Measurements from ENCODE around the gene PTPN3.
"Not testable (repeated sequence)": the region's sequence is repeated elsewhere in the genome, so short reads cannot be mapped to it uniquely, and the experiment has no call there.

PTPN3 gene, protein sequence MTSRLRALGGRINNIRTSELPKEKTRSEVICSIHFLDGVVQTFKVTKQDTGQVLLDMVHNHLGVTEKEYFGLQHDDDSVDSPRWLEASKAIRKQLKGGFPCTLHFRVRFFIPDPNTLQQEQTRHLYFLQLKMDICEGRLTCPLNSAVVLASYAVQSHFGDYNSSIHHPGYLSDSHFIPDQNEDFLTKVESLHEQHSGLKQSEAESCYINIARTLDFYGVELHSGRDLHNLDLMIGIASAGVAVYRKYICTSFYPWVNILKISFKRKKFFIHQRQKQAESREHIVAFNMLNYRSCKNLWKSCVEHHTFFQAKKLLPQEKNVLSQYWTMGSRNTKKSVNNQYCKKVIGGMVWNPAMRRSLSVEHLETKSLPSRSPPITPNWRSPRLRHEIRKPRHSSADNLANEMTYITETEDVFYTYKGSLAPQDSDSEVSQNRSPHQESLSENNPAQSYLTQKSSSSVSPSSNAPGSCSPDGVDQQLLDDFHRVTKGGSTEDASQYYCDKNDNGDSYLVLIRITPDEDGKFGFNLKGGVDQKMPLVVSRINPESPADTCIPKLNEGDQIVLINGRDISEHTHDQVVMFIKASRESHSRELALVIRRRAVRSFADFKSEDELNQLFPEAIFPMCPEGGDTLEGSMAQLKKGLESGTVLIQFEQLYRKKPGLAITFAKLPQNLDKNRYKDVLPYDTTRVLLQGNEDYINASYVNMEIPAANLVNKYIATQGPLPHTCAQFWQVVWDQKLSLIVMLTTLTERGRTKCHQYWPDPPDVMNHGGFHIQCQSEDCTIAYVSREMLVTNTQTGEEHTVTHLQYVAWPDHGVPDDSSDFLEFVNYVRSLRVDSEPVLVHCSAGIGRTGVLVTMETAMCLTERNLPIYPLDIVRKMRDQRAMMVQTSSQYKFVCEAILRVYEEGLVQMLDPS

DNA sequence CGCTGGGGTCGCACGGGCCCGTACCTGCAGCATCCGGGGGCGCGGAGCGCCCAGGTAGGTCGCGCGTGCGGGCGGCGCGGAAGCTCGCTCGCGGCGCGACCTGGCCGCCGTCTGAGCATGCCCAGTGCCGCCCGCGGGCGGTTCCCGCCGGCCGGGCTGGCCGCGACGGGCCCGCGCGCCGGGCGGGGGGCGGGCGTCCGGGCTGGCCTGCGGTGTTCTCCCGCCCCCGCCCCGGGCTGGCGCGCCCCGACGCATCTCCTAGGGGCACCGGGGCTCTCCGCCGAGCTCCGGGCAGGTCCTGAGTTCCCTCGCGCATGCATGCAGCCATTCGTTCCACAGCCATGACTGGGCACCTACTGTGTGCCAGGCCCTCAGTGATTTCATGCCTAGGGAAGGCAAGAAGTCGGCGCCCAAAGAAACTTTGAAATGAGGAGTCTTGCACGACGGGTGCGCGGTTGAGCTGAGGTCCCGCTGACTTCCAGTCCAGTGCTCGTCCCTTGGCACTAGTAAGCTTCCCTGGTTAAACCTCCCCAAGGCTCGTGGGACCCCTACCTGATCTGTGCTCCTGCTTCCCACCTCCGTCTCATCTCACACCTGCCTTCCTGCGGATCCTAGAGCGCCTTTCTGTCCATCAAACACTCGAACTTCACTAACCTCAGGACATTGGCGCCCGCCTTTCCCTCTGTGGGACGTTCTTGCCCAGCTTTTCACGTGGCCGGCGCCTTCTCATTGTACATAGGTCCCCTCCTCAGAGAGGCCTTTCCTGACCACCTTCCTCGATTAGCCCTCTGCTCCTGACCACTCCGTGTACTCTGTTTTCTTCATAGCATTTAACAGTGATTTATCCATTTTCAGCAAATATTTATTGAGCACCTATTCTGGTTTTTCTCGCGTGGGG is at the start of gene PTPN3:
Gene PTPN3, minus strand, starts transcription at position 113 of the 898 bp plus-strand sequence. CDS start 34,873 bp downstream, outside the sequence.
- Mint-ChIP-seq H3K27me3 (peaks cover 93% of the 10 kb centered on the region), H3K4me3 (peak within 1 kb of the TSS; percentile 52 to 53), H3K4me1 (peaks cover 11% of the 10 kb centered on the region), H3K9me3 (peaks cover 0 to 5% of the 10 kb centered on the region in 2 donors), H3K27ac (no peak within 1 kb of the TSS)
- ATAC-seq (peak; percentile 42), DNase-seq (no peak)

- ATAC-seq, DNase-seq, H3K4me3 Mint-ChIP-seq, H3K27me3 Mint-ChIP-seq, H3K4me1 Mint-ChIP-seq, H3K27ac Mint-ChIP-seq: not testable (repeated sequence)
- H3K9me3 Mint-ChIP-seq: peaks cover 8 to 14% of the 10 kb centered on the region in 2 donors
These were observed 46.8 kb upstream of the PTPN3 start for GRCh38 chr9:109544954-109545353.

DNA sequence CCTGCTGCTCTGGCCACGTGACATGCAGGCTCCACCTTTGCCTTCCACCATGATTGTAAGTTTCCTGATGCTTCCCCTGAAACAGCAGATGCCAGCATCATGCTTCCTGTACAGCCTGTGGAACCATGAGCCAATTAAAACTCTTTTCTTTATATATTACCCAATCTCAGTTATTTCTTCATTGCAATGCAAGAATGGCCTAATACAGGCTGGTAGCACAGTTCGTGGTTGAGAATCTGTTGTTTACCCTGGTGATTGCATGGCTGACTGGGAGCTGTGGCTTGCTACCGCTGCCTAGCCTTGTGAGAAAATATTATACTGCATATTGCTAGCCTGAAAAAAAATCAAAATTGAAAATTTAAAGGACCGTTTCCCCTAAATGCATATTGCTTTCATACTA is 44.8 kb upstream of the PTPN3 start:
- H3K9me3 Mint-ChIP-seq: peaks cover 8 to 13% of the 10 kb centered on the region in 2 donors
- no peak overlapping the region for H3K4me3 Mint-ChIP-seq
- H3K27me3 Mint-ChIP-seq: peaks cover 8% of the 10 kb centered on the region
- DNase-seq: no peak
- H3K27ac Mint-ChIP-seq: no peak overlapping the region
- H3K4me1 Mint-ChIP-seq: no peaks in the 10 kb centered on the region
- no peak for ATAC-seq

- Mint-ChIP-seq H3K27me3 (peaks cover 8% of the 10 kb centered on the region), H3K4me3 (no peak overlapping the region), H3K27ac (no peak overlapping the region), H3K4me1 (no peaks in the 10 kb centered on the region), H3K9me3 (peaks cover 6 to 7% of the 10 kb centered on the region in 2 donors)
- no peak for ATAC-seq
- DNase-seq: no peak
These were observed 40.2 kb upstream of the PTPN3 start for GRCh38 chr9:109538346-109538745.

GRCh38 chr9:109537288-109537687 is 39.2 kb upstream of the PTPN3 start:
- H3K4me3 Mint-ChIP-seq: no peak overlapping the region
- ATAC-seq (no peak), DNase-seq (no peak)
- H3K4me1 Mint-ChIP-seq: no peaks in the 10 kb centered on the region
- H3K9me3 Mint-ChIP-seq: peaks cover 3 to 6% of the 10 kb centered on the region in 2 donors
- H3K27me3 Mint-ChIP-seq: peaks cover 8% of the 10 kb centered on the region
- no peak overlapping the region for H3K27ac Mint-ChIP-seq

GRCh38 chr9:109536859-109537258 is 38.8 kb upstream of the PTPN3 start:
- Mint-ChIP-seq H3K27ac (no peak overlapping the region), H3K9me3 (peaks cover 3 to 6% of the 10 kb centered on the region in 2 donors), H3K27me3 (peaks cover 8% of the 10 kb centered on the region), H3K4me1 (no peaks in the 10 kb centered on the region), H3K4me3 (no peak overlapping the region)
- DNase-seq: no peak
- ATAC-seq: no peak

- no peak overlapping the region for H3K27ac Mint-ChIP-seq
- H3K4me1 Mint-ChIP-seq: no peaks in the 10 kb centered on the region
- H3K27me3 Mint-ChIP-seq: peaks cover 8% of the 10 kb centered on the region
- ATAC-seq: no peak
- no peak overlapping the region for H3K4me3 Mint-ChIP-seq
- no peak for DNase-seq
- H3K9me3 Mint-ChIP-seq: peaks cover 3 to 6% of the 10 kb centered on the region in 2 donors
These were observed 37.3 kb upstream of the PTPN3 start for GRCh38 chr9:109535365-109535764.

DNA sequence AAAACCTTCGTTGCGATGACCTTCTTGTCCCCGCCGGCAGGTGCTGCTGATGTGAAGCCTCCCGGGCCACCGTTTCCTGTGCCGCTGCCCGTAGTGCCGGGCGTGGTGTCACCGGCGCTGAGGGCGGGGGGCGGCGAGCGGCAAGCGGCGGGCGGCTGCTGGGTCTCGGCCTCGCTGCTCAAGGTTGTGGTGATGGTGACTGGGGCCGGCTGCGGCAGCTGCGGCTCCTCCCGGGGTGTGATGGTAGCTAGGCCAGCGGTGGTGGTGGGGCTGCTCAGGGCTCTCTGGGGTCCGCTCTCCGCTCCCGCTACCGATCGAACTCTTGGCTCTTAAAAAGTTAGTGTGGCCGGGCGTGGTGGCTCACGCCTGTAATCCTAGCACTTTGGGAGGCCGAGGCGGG is 36.0 kb upstream of the PTPN3 start:
- no peak overlapping the region for H3K4me3 Mint-ChIP-seq
- H3K27ac Mint-ChIP-seq: no peak overlapping the region
- H3K4me1 Mint-ChIP-seq: no peaks in the 10 kb centered on the region
- ATAC-seq (no peak), DNase-seq (no peak)
- peaks cover 6 to 7% of the 10 kb centered on the region in 2 donors for H3K9me3 Mint-ChIP-seq
- no peaks in the 10 kb centered on the region for H3K27me3 Mint-ChIP-seq

DNA sequence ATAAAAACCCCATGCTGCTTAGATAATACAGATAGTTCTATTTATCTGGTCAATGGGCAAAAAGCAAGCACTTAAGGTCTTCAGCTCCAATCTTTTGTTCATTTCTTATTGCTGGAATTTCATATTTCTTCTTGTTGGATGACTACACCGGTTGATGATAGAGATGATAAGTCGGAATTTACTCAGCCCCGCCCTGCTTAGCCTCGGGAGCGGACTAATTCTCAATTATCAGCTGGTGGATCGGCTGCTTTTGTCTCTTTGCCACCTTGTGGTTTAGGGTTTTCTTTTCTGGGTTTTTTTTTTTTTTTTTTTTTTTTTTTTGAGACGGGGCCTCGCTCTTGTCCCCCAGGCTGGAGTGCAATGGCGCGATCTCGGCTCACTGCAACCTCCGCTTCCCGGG is 34.5 kb upstream of the PTPN3 start:
- not testable (repeated sequence) for H3K4me3 Mint-ChIP-seq, DNase-seq, H3K27ac Mint-ChIP-seq, ATAC-seq, H3K4me1 Mint-ChIP-seq, H3K27me3 Mint-ChIP-seq
- H3K9me3 Mint-ChIP-seq: peaks cover 7 to 11% of the 10 kb centered on the region in 2 donors

GRCh38 chr9:109522106-109522505 is 24.0 kb upstream of the PTPN3 start:
- H3K27ac Mint-ChIP-seq: no peak overlapping the region
- H3K9me3 Mint-ChIP-seq: no peaks in the 10 kb centered on the region
- no peak for ATAC-seq

GRCh38 chr9:109520475-109521132 is 22.5 kb upstream of the PTPN3 start:
- peaks cover 28% of the 10 kb centered on the region for H3K27me3 Mint-ChIP-seq
- no peak overlapping the region for H3K4me3 Mint-ChIP-seq
- H3K4me1 Mint-ChIP-seq: no peaks in the 10 kb centered on the region
- ATAC-seq (peak; percentile 73), DNase-seq (peak; percentile 36 to 39)
- no peak overlapping the region for H3K27ac Mint-ChIP-seq
- H3K9me3 Mint-ChIP-seq: no peaks in the 10 kb centered on the region

More at GRCh38 chr9:109522106-109522505, 24.0 kb upstream of the PTPN3 start:
- no peaks in the 10 kb centered on the region for H3K4me1 Mint-ChIP-seq
- H3K27me3 Mint-ChIP-seq: peaks cover 28% of the 10 kb centered on the region
- H3K4me3 Mint-ChIP-seq: no peak overlapping the region
- no peak for DNase-seq

DNA sequence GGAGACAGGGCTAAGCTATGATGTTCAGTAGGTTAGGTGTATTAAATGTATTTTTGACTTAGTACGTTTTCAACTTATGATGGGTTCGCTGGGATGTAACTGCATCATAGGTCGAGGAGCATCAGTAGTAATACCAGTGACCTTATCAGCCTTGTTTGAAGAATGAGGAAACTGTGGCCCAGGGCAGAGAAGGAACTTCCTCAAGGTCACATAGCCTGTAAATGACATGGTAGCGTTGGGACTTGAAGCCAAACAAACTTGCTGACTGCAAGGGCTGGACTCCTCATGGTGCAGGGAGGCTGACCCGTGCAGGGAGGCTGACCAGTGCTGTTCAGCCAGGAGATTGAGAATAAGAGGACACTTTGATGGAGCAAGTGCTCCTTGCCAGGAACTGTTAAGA is 21.3 kb upstream of the PTPN3 start:
- no peak overlapping the region for H3K4me3 Mint-ChIP-seq
- peaks cover 28% of the 10 kb centered on the region for H3K27me3 Mint-ChIP-seq
- DNase-seq: no peak
- no peak for ATAC-seq
- H3K4me1 Mint-ChIP-seq: no peaks in the 10 kb centered on the region
- H3K9me3 Mint-ChIP-seq: no peaks in the 10 kb centered on the region
- no peak overlapping the region for H3K27ac Mint-ChIP-seq

- DNase-seq (no peak), ATAC-seq (no peak)
- H3K27ac Mint-ChIP-seq: no peak overlapping the region
- H3K4me3 Mint-ChIP-seq: no peak overlapping the region
- peaks cover 28% of the 10 kb centered on the region for H3K27me3 Mint-ChIP-seq
- no peaks in the 10 kb centered on the region for H3K4me1 Mint-ChIP-seq
- no peaks in the 10 kb centered on the region for H3K9me3 Mint-ChIP-seq
These were observed 20.7 kb upstream of the PTPN3 start for GRCh38 chr9:109518621-109519335.

DNA sequence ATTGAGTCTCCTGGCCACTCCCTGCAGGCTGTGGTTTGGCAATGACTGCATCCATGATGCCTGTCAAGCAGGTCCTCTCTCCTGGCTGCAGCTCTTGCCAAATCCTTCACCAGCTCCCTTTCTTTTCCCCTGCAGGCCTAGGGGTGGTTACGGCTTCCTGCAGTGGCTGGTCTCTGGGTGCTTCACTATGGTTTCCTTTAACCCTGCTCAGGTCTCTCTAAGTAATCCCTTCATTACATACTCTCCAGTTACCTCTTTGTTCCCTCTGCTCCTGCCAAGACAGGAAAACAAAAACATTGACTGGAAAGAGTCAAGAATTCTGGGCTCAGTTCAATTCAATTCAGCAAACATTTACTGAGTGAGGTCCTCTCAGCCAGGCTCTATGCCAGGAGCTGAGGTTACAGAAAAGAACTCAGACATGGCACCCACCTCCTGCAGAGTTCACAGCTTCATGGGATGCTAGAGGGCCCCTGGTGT is 19.8 kb upstream of the PTPN3 start:
- H3K4me1 Mint-ChIP-seq: no peaks in the 10 kb centered on the region
- DNase-seq (no peak), ATAC-seq (no peak)
- no peaks in the 10 kb centered on the region for H3K9me3 Mint-ChIP-seq
- H3K27ac Mint-ChIP-seq: no peak overlapping the region
- H3K27me3 Mint-ChIP-seq: peaks cover 28% of the 10 kb centered on the region
- no peak overlapping the region for H3K4me3 Mint-ChIP-seq

Data from stimulated activated naive CD8-positive, alpha-beta T cell treated with anti-CD3 and anti-CD28 coated beads, Interleukin-15, amount 100 ng/mL, for 72 hours (primary cell).